HG02970 (cell line): ENCODE data around the gene OXCT2.

ENCODE experiments used
- ATAC-seq: cut with Tn5 transposase; IDR thresholded peaks from one replicate; pipeline ENCODE4 v1.9.1; 2021; ENCODE audit warnings: mild to moderate bottlenecking, moderate library complexity, moderate number of reproducible peaks; ENCODE audit not compliant: unreplicated experiment, low FRiP score

The OXCT2 gene

DNA sequence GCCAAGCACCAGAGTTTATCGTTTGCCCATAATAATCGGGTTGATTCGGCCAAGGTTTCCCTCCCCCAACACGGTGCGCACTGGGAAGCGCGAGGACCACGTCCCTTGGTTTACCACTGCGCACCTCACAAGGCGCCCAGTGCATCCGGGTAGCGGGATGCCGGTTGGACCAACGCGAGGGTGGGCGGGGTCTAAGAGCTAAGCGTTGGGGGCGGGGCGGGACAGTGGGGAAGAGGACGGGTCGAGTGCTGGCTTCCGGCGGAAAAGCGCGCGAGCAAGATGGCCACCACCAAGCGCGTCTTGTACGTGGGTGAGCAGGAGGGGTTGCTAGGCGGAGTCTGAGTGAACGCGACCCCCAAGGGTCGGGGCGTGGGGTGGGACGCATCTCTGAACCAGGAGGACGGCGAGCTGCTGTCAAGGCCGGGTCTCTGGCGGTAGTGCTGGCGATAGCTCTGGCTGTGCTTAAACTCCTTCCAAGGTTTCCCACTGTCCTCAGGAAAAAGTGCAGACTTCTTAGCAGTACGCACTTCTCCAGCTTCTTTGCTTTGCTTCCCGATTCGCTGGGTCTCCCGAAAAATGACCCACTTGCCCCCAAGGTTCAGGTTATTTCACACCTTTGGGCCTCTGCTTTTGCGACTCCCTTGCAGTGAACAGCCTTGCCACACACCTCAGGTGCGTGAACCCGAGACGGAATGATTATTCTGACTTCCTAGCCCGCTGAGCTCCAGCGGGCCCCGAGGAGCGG, 32.4 kb downstream of the OXCT2 start, which contains the start of gene PPIE:
Gene PPIE, plus strand, starts transcription at position 261 of the 745 bp plus-strand sequence. Its CDS starts 19 bp downstream, at position 280.
- peak; percentile 67 for ATAC-seq

DNA sequence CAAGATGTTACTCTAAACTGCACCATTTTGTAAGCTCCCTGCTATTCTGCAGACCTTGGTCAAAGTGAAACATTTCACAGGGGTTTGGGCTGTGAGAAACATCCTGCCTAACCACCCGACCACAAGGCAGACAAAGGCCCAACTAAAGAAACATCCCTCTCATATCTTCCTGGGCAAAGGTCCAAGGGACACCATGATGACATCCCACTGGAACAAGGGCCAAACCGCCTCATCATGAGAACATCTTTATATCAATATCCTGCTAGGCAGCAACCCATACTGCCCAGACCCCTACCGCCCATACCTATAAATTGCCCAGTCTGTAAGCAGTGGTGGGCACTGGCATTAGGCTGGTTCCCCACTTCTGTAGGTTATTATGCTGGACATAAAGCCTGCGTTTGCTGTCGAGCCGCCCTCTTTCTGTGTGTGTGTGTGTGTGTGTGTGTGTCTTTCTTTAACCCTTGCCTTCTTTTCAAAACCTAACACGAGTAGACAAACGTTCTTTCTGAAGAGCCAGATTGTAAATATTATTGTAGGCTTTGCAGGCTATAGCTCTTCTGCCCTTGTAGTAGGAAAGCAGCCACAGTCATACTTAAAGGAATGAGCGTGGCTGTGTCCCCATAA, 33.5 kb downstream of the OXCT2 start:
- no peak for ATAC-seq

DNA sequence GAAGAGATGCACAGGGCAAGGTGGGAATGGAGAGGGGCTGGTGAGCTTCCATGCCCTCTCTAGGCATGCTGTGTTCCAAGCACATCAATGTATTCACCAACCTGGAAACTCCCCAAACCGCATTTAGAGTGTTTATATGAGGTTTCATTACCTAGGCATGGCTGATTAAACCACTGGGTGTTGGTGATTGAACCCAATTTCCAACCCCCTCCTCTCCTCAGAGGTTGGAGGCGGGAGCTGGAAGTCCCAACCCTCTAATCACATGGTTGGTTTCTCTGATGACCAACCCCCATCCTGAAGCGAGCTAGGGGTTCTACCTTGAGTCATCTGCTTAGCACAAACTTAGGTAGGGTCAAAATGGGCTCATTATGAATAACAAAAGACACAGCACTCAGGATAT, 35.4 kb downstream of the OXCT2 start:
- no peak for ATAC-seq

DNA sequence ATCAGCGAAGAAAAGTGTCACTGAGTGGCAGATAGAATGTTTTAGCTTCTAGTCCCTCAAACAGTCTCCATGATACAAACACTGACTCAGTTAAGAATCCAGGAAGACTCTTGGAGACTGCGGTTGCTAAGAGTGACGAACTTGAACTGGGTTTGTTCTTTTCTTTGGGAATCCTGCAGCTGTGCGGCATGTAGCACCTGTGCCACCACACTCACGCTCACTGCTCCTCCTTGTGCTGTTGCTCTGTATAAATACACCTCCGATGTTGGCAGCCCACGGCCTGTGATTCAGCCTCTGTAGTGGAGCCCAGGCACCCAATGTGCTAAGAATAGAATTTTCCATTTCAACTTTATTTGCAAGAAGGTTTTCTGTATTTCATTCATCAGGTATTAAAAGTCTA, 38.0 kb downstream of the OXCT2 start:
- no peak for ATAC-seq

DNA sequence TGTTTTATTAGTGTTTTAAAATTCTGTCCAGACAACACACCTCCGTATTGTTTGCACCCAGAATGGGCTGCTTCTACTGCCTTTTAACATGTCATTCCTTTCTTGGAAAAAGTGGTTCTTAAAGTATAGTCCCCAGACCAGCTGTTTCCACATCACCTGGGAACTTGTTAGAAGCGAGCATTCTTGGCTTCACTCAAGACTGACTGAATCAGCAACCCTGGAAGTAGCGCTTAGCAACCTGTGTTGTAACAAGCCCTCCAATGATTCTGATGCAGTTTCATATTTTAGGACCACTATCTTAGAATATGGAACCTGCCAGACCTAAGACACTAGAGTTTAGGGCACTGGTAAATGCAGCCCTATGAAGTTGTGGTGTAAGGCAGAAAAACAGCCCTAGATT, 38.4 kb downstream of the OXCT2 start:
- no peak for ATAC-seq

DNA sequence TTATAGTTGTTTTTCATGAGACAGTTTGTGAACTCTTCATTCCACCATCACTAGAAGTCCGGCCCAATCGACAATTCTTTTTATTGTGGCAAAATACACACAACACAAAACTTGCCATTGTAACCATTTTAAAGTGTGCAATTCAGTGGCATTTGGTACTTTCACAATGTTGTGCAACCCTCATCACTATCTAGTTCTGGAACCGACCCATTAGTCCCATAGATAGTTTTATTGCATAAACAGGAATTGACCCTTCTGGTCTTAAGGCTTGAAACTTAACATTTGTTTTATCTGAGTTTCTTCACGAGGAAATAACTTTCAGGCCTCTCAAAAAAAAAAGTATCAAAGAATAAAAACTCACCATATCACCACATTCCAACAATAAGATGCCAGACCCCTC, 41.3 kb downstream of the OXCT2 start:
- no peak for ATAC-seq

DNA sequence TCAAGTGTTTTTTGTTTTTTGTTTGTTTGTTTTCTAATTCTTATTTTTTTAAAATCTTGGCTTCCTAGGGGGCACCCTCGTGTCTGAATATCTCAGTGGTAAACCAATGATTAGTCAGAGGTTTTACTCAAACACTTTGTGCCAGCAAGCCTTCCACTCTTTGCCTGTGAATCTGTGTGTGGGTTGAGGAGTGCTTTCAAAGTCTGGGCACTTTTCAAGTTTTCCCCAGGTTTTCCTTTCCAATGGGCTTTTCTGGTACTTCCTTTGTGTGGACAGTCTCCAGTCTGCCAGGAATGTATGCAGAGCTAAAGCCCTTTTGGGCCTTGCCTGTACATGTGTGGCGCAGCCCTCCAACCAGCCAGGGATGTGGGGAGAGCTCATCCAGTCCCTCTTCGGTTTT, 42.1 kb downstream of the OXCT2 start:
- ATAC-seq, result no peak

DNA sequence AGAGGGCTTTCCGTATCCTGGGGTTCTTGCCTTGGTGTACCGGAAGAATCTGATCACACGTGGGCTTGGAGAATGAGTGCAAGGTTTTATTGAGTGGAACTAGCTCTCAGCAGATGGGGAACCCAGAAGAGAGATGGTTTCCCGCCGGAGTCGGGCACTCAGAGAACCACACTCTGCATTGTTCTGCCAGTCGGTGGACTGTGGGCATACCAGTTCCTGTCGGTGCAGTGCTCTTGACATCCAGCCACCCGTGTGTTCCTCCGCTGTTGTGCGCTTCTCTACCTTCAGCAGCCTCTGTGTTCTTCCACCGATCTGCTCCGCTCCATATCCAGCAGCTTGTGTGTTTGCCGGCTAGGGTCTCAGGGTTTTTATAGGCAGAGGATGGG, 43.2 kb downstream of the OXCT2 start:
- ATAC-seq, result no peak

DNA sequence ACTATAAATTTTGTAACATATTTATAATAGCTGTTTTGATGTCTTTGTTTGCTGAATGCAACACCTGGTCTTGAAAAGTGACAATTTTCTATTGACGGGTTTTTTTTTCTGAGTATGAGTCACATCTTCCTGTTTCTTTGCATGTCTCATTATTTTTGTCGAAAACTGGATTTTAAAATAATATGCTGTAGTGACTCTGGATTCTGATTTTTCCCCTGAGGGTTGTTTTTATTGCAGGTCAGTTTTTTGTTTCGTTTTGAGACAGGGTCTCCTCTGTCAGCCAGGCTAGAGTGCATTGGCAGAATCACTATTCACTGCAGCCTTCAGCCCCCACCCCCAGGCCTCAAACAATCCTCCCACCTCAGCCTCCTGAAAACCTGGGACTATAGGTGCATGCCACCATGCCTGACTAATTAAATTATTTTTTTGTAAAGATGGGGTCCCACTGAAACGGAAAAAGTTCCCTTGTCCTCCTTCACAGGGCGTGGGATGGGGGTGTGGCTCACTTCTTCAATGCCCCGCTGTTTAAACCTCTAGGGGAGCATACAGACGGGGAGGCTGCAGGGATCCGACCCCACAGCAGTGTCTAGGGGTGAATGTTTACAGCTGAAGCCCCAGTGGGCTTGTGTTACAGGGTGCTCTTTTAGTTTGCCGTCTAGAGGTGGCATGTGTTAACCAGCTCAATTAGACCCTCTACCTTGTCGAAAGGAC, 43.8 kb downstream of the OXCT2 start:
- ATAC-seq, result no peak

DNA sequence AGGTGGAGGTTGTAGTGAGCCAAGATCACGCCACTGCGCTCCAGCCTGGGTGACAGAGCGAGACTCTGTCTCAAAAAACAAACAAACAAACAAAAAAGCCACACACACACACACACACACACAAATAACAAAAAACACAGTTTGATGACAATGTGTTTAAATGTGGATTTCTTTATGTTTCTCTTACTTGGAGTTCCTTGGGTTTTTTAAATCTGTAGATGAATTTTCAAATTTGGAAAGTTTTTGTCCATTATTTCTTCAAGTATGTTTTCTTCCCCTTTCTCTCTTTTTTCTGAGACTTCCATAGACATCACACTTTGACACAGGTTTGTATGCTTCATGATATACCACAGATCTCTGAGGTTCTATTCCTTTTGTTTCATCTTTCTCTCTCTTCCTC, 44.5 kb downstream of the OXCT2 start:
- ATAC-seq, result no peak

DNA sequence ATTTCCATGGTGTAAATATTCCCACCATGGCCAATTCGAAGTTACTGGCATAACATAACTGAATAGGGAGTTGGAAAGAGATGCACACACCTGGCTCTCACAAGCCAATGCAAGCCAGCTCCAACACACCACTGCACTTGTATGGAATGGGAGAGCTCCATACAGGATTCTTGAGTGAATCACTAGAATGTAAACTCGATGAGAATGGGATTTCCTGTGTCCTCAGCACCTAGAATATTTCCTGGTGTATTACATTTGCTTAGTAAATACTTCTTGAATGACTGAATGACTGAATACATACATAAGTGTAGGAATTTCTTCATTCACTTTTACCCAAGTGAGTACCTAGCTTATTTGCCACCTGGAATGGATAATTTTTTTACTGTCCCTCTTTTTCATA, 48.7 kb downstream of the OXCT2 start:
- no peak for ATAC-seq

DNA sequence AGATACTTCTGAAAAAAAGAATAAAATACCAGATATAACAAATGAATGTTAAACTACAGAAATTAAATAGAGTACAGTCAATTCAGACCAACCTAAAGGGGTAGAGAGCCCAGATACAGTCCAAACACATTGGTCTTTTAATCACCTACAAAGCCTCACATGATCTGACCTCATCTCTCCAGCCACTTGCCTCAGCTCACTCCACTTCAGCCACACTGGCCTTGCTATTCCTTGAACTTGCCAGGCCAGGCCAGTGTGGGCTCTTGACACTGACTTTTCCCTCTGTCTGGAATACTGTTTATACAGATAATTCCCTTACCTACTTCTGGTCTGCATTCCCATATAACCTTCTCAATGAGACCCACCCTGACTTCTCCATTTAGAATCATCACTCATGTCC, 49.5 kb downstream of the OXCT2 start:
- no peak for ATAC-seq

DNA sequence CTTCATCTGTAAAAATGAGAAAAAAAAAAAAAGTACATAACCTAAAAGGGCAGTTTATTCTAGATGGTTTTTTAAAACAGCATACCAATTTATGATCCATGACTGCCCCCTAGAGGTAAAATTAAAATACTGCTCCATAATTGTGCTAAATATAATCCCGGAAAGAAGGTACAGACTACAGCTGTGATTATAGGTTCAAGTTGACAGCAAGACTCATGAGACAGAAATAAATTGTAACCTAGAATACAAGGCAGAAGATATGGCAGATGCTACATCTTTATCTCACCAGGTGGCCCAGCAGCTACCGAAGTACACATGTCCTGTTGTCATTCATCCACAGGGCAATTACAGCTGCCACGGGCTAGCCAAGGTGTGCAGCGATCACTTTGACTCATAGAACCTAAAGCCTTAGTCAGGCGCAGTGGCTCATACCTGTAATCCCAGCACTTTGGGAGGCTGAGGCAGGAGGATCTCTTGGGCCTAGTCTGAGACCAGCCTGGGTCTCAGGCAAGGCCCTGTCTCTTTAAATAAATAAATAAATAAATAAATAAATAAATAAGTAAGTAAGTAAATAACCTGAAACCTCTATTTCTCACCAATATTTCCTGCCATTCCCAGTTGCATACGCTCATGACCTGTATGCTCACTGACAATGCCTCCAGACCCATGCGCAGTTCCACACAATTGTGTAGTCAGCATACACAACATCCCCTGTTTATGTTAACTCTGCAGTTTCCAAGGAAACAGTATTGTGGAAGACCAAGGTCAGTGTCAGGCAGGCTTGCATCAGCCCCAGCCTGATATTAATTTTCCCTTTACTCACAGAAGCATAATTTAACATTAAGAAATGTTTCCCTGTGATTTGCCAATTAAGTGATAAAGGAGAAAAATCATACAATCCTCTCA, 50.8 kb downstream of the OXCT2 start:
- ATAC-seq, result no peak
